Umbilical cord (tissue), 2 donors: ENCODE measurements around the gene PPP2R5A. TPM values are rescaled to one million over a fixed set of nuclear protein-coding genes. Genes with fewer than 3 reads are reported as not detected.
A peak's percentile ranks its signal among the peaks of the same experiment; 100 is the strongest.
"Not testable (repeated sequence)": the region's sequence is repeated elsewhere in the genome, so short reads cannot be mapped to it uniquely, and the experiment has no call there.

Experiments
- DNase-seq: peaks from one replicate; pipeline ENCODE4 v3.0.0-alpha.2; 2015; ENCODE audit warnings: low spot score
- total RNA-seq: library from RNA; depleted of rRNA; stranded (reverse); fragments of >200 nt; gene quantifications from one replicate; pipeline ENCODE4 v1.2.3, GENCODE V29; 2014; ENCODE audit warnings: low replicate concordance; ENCODE audit not compliant: insufficient read depth

Gene PPP2R5A
- total RNA-seq, 1 donor from 2014 or later: 32.0 TPM

DNA sequence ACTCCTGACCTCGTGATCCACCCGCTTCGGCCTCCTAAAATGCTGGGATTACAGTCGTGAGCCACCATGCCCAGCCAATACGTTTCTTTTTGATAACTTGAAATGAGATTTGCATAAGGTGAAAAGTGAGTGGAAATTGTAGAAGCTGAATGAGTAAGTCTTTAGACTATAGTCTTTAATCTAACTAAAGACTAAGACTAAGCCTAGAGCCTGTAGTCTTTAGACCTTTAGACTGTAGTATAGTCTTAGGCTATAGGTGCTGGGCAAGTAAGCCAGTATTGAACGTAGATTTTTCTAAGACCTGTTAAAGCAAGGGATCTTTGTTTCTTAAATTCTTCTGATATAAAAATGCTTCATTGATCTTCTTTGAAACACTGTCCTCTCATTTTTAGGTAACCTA, 12.1 kb downstream of the PPP2R5A start:
- no peak for DNase-seq

DNA sequence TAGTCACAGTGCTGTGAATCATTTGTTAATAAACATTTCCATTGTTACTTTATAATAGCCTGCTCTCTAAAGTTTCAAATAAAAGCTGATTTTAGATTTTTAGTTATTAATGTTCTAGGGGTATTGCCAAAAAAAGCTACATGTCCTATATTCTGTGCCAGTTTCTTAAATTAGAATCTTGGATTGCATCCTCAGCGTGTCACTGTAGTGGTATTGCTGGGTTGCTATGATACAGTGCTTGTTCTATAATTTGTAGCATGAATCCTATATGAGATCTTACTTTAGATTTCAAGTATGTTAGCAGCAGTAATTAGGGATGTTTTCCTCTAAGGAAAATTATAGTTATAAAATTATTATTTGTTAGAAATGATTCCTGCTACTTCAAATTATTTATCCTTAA, 16.4 kb downstream of the PPP2R5A start:
- peak; percentile 18 for DNase-seq

GRCh38 chr1:212302745-212303383, 17.7 kb downstream of the PPP2R5A start:
- no peak for DNase-seq

GRCh38 chr1:212305342-212305741, 20.1 kb downstream of the PPP2R5A start:
- DNase-seq: no peak

DNA sequence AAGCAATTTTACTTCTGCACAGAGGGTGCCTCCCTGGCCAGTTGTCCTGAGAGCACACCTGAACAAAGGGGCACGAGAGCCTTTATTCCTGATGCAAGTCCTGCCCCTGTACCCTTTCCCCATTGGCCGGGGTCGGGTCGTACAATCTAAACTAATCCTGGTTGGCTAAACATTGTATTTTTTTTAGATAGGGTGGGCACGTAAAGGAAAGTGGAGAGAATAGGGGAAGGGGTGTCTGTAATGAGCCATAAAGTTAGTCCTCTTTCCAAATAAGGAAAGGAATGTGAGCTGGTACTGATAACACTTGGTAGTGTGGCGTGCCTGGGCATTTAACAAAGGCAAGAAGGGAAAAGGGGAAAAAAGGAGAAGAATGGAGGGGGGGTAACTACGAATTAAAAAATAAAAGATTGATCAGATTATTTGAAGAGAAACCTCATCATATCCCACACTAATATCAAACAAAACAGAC, 20.8 kb downstream of the PPP2R5A start:
- DNase-seq: peak; percentile 14

DNA sequence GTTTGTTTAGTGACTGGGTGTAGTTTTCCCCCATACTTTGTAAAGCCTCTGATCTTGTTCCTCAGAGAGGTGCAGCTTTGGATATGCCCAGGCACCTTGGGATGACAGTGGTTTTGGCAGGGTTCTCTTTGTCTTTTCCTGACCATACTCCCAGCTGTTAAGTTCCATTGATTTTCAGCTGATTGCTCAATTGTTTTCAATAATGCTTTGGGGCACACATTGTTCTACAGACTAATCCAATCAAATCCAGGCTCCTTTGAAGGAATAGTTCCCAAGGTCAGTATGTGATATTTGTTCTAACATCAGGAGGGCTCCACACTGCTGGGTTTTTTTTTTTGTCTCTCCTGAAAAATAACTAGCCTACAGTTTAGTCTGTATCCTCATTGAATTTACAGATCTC, 24.8 kb downstream of the PPP2R5A start:
- no peak for DNase-seq

- no peak for DNase-seq
Measured at GRCh38 chr1:212310383-212310782, 25.2 kb downstream of the PPP2R5A start.

DNA sequence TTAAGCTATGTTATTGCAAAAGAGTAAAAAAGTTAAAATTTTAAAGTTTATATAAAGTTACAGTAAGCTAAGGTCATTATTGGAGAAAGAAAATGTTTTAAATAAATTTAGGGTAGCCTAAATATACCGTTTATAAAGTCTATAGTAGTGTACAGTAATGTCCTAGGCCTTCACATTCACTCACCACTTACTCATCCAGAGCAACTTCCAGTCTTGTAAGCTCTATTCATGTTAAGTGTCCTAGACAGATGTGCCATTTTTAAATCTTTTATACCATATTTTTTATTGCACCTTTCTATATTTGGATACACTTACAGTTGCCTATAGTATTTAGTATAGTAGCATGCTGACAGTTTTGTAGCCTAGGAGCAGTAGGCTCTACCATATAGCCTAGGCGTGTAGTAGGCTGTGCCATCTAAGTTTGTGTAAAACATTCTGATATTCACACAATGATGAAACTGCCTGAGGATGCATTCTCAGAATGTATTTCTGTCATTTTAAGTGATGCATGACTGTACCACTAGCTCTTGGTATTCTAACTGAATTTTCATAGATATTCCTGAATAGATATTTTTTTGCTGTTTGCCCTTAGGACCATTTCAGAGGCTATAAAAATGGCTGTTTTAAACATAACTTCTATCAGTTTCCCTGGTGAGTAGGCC, 26.8 kb downstream of the PPP2R5A start:
- no peak for DNase-seq

GRCh38 chr1:212313616-212314015, 28.4 kb downstream of the PPP2R5A start:
- no peak for DNase-seq

GRCh38 chr1:212315184-212315583, 30.0 kb downstream of the PPP2R5A start:
- no peak for DNase-seq

- DNase-seq: no peak
Measured at GRCh38 chr1:212315907-212316306, 30.7 kb downstream of the PPP2R5A start.

DNA sequence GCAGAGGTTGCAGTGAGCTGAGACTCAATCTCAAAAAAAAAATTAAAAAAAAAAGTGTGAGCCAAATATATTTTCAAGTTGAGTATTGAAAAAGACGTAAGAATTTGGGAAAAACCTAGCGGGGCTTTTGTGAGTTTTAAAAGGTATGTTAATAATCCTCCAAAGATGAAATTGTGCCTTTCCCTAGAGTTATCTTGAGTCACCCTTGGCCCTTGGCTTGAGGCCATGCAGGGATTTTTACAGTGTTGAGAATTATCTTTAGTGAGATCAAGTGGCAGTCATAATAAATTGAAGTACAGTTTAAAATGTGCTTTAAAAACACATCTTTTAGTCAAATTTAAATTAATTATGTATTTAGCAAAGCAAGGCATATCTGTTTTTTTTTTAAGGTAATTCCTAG, 32.7 kb downstream of the PPP2R5A start:
- DNase-seq: no peak

DNA sequence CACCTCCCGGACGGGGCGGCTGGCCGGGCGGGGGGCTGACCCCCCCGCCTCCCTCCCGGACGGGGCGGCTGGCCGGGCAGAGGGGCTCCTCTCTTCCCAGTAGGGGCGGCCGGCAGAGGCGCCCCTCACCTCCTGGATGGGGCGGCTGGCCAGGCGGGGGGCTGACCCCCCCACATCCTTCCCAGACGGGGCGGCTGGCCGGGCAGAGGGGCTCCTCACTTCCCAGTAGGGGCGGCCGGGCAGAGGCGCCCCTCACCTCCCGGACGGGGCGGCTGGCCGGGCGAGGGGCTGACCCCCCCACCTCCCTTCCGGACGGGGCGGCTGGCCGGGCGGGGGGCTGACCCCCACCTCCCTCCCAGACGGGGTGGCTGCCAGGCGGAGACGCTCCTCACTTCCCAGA, 35.8 kb downstream of the PPP2R5A start:
- DNase-seq: not testable (repeated sequence)

DNA sequence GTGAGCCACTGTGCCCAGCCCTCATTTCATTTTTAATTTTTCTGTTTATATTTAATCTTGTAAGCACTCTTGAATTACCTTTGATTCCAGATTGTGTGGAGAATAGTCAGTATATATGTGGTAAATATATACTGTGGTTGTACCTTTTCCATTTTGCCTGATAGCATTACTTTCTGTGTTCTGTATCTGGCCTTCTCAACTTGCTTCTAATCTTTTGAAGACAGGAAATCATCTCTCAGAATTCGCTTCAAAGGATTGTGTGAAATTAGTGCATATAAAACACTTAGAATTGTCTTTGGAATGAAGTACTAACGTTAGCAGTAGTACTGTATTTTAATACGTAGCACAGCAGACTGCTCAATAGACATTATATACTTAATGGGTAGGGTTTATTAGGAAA, 37.9 kb downstream of the PPP2R5A start:
- DNase-seq: no peak

GRCh38 chr1:212326541-212326940, 41.3 kb downstream of the PPP2R5A start:
- no peak for DNase-seq

- DNase-seq: no peak
Measured at GRCh38 chr1:212328248-212328647, 43.0 kb downstream of the PPP2R5A start.

DNA sequence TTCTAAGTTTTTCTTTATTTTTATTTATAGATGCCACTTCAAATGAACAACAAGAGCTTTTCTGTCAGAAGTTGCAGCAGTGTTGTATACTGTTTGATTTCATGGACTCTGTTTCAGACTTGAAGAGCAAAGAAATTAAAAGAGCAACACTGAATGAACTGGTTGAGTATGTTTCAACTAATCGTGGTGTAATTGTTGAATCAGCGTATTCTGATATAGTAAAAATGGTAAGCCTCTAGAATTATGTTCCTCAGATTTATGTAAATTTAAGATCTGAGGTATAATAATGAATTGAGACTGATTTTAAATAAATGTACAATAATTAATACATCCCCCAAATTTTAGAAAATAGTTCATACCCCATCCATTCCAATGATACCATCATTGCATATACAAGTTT, 43.9 kb downstream of the PPP2R5A start:
- no peak for DNase-seq

GRCh38 chr1:212341090-212341489, 55.9 kb downstream of the PPP2R5A start:
- DNase-seq: no peak

- DNase-seq: no peak
Measured at GRCh38 chr1:212344905-212345304, 59.7 kb downstream of the PPP2R5A start.

DNA sequence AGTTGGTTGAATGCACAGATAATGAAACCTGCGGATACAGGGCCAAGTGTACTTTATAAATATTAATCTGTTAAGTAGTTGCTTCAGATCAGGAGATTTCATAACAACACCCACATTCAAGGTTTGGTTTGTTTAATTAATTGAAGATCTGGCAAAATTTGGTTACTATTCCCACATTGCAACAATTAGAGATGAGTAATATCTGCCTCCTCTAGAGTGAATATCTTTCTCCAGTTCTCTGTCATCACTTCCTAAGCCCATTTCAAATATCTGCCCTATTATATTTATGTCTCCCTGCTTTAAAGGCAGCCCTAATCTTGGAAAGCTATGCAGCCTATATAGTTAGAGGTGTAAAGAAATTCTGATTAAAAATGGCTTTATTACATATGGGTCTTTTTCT, 61.4 kb downstream of the PPP2R5A start:
- no peak for DNase-seq

GRCh38 chr1:212351588-212352362, 66.6 kb downstream of the PPP2R5A start:
- DNase-seq: no peak

DNA sequence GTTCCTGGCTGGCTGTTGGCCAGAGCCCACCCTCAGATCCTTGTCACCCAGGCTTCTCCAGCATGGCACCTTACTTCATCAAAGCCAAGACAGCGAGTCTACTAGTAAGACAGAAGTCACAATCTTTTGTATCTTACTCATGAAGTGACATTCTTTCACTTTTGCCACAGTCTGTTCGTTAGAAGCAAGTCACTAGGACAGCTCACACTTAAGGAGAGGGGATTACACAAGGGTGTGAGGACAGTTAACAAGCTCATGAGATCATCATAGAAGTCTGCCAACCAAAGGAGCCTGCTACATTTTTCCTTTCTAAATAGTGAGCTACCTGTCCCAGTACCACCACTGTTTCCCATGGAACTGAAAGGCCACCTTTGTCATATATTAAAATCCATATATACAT, 68.0 kb downstream of the PPP2R5A start:
- DNase-seq: no peak

DNA sequence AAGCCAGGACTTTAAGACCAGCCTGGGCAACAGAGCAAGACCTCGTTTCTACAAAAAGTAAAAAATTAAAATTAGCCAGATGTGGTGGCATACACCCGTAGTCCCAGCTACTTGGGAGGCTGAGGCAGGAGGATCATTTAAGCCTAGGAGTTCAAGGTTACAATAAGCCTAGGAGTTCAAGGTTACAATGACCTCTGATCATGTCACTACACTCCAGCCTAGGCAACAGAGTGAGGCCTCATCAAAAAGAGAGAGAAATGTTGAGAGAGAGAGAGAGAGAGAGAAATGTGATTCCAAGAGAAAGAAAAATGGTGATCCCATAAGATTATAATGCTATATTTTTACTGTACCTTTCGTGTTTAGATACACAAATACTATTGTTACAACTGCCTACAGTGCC, 69.3 kb downstream of the PPP2R5A start:
- no peak for DNase-seq
